Lower leg skin (tissue), 3 donors: ENCODE data around the gene SLC41A3.

Source experiments
- POLR2A ChIP-seq, 2 donors: fragments of 450-650 bp; IDR thresholded peaks; one replicate each; pipeline ENCODE4 v1.6.1; 2016 to 2017; ENCODE audit warnings: antibody characterized with exemption in 2 of 2, mild to moderate bottlenecking in 1 of 2, moderate library complexity in 1 of 2
- TF ChIP-seq, protein P1 (sequence below), 3 donors: fragments of 450-650 bp; IDR thresholded peaks; one replicate each; pipeline ENCODE4 v1.5.1; 2016; ENCODE audit warnings: antibody characterized with exemption in 3 of 3, mild to moderate bottlenecking in 3 of 3, moderate library complexity in 2 of 3

- TF ChIP-seq, protein P1, sequence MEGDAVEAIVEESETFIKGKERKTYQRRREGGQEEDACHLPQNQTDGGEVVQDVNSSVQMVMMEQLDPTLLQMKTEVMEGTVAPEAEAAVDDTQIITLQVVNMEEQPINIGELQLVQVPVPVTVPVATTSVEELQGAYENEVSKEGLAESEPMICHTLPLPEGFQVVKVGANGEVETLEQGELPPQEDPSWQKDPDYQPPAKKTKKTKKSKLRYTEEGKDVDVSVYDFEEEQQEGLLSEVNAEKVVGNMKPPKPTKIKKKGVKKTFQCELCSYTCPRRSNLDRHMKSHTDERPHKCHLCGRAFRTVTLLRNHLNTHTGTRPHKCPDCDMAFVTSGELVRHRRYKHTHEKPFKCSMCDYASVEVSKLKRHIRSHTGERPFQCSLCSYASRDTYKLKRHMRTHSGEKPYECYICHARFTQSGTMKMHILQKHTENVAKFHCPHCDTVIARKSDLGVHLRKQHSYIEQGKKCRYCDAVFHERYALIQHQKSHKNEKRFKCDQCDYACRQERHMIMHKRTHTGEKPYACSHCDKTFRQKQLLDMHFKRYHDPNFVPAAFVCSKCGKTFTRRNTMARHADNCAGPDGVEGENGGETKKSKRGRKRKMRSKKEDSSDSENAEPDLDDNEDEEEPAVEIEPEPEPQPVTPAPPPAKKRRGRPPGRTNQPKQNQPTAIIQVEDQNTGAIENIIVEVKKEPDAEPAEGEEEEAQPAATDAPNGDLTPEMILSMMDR (IDR thresholded peaks at IDR 0.05): no peak
- no peak for TF ChIP-seq POLR2A (IDR thresholded peaks at IDR 0.05)
Observed at GRCh38 chr3:126104028-126104635, 20.2 kb upstream of the SLC41A3 start.
